MG63 (cell line): ENCODE measurements around the gene TUBGCP6. TPM values are rescaled to one million over a fixed set of nuclear protein-coding genes. Genes with fewer than 3 reads are reported as not detected.

Experiments
- DNase-seq: peaks from one replicate; pipeline ENCODE4 v3.0.0-alpha.2; 2020
- H3K27me3 ChIP-seq: fragments of 250-450 bp; sonication (Bioruptor Pico); 2 replicates; pipeline ENCODE4 v1.5.1; 2020; ENCODE audit warnings: mild to moderate bottlenecking, moderate library complexity
- H3K36me3 ChIP-seq: fragments of 250-450 bp; sonication (Bioruptor Pico); 2 replicates; pipeline ENCODE4 v1.5.1; 2020; ENCODE audit warnings: mild to moderate bottlenecking, moderate library complexity
- H3K4me3 ChIP-seq: fragments of 250-450 bp; sonication (Bioruptor Pico); 2 replicates; pipeline ENCODE4 v1.5.1; 2020; ENCODE audit warnings: mild to moderate bottlenecking, moderate library complexity
- H3K9me3 ChIP-seq: fragments of 250-450 bp; sonication (Bioruptor Pico); 2 replicates; pipeline ENCODE4 v1.5.1; 2020; ENCODE audit warnings: mild to moderate bottlenecking, moderate library complexity
- total RNA-seq: library from RNA; depleted of rRNA; stranded (reverse); fragments of >200 nt; shearing (Covaris generic); gene quantifications from 2 replicates; pipeline ENCODE4 v1.2.3, GENCODE V29; 2014; ENCODE audit warnings: low replicate concordance

The TUBGCP6 gene
- total RNA-seq, 1 experiment from 2014 or later: 11.8 TPM

DNA sequence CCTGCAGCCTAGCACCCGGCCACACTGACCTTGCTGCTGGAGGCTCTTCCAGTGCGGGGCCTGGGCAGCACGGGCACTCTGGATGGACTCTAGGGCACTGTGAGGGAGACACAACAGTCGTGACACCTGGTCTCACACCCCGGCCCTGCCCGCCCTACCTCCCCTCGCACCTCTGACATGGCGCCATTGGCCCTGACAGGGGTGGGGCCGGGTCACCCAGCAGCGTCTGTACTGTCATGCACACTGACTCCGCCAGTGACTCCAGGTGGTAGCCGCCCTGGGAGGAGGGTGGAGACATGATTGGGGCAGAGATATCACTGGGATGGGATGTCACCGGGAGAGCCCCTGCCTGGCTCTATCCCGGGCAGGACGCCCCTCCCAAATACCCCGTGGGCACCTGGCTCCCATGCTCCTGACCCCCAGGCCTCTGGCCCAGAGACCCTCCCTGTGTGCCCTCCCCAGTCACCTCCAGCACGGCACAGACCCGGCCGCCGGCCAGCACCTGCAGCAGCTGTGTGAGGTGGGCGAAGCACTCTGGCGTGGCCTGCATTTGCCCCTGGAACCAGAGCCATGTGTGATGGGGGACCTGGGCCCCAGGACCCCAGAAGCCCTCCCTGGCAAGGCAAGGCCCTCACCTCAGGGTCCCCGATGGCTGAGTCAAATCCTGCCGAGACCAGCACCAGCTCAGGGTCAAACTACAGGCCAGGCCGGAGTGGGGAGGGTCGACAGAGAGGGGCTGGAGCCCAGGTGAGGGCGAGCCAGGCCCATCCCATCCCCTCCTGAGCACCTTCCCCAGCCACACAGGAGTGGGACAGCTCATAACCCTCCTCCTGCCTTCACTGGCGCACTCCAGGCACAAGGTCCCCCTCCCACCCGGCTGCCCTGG lies 3.6 kb upstream of the TUBGCP6 start:
- Histone ChIP-seq H3K4me3 (no peak overlapping the region), H3K36me3 (peaks cover 35% of the 10 kb centered on the region), H3K9me3 (no peaks in the 10 kb centered on the region), H3K27me3 (no peaks in the 10 kb centered on the region)
- DNase-seq: no peak

DNA sequence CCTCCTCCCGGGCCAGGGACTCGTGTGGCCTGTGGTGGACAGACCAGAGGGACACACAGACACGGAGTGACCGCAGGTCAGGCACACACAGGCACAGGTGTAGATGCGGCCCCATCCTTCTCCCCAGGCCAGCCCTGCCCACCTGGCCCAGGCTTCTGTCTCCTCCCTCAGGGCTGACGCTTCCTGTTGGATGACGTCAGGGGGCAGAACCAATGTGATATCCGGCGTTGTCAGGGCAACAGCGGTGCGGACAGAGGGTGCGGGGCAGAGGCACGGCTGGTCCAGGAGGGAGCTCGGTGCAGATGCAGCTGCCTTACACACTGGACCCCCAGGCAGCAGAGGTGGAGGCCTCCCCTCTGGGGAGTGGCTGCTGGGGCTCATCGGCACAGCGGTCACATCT lies 2.9 kb upstream of the TUBGCP6 start:
- DNase-seq: no peak

DNA sequence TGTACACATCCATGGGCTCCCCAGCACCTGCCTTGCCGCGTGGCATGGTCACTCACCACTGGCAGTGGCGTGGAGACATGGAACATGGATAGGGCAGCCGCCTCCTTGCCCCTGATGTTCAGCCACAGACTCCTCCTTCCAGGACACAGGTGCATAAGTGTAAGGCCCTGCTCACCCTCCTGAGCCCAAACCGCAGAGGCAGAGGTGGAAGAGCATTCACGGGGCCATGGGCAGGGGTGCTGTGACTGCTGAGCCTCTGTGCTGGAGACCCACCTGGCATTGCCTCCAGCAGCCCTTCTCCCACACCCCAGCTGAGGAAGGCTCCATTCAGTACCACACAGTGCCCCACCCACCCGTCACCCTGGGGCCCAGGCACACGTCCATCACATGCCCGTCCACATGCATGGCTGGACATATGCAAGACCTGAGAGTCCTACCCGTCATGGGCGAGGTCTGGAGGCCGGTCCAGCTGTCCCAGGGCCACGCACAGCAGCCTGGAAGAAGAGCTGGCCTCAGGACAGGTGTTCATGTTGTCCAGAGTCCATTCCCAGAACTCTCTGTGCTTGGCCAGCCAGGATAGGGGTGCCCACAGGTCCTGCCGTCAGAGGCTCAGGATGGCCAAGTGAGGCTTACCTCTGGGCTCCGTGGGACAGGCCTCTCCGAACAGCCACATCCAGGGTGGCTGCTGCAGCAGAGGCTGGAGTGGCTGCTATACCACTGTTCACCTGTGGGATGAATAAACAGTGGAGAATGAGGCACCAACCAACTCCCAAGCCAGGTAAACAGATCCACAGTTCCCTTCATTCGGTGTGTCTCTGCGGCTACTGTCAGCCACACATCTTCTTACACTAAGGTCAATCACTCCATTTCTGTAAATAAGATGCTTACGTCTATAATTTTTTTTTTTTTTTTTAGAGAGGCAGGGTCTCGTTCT lies 1.7 kb upstream of the TUBGCP6 start:
- no peak for DNase-seq

More for the DNA sequence above, 2.9 kb upstream of the TUBGCP6 start:
- no peaks in the 10 kb centered on the region for H3K27me3 ChIP-seq
- H3K36me3 ChIP-seq: peaks cover 35% of the 10 kb centered on the region
- no peak overlapping the region for H3K4me3 ChIP-seq
- no peaks in the 10 kb centered on the region for H3K9me3 ChIP-seq

DNA sequence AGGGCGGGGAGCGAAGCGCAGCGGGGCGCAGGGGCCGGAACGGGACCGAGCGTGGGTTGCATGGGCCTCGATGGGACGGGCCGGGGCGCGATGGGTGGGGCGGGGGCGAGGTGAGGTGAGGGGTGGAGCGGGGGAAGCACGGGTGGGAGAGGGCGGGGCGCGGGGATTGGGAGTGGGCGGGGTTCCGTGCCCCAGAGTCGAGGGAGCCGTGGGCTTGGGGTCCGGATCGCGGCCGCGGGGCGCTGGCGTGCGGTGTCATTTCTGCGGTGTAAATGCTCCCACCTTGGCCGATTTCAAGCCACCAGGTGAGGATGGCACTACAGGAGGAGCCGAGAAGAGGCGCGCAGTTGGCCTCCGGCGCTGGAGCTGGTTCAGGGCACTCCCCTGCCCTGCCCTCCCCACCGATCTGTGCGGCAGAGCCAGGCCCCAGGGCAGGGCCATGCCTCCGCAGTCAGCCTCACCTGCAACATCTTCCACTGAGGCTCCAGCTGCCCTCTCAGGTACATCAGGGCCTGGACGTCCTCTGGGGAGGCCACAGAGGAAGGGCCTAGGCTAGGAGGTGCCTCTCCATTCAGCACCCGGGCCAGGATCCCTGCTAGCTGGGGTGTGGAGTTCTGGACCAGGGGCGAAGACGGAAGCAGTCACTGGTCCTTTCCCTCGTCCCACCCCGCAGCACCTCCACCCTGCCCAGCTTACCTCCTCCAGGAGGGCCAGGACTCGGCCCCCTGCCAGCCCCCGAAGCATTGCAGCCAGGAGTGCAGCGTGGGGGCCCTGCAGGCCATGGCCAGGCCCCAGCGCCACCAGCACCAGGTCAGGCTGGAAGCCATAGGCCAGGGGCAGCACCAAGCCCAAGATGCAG lies 620 bp upstream of the TUBGCP6 start:
- Histone ChIP-seq H3K4me3 (peak overlapping the region; percentile 85), H3K9me3 (no peaks in the 10 kb centered on the region), H3K27me3 (no peaks in the 10 kb centered on the region), H3K36me3 (peaks cover 41% of the 10 kb centered on the region)
- DNase-seq: no peak

More for the DNA sequence above, 1.7 kb upstream of the TUBGCP6 start:
- H3K9me3 ChIP-seq: no peaks in the 10 kb centered on the region
- peaks cover 38% of the 10 kb centered on the region for H3K36me3 ChIP-seq
- no peak overlapping the region for H3K4me3 ChIP-seq
- no peaks in the 10 kb centered on the region for H3K27me3 ChIP-seq

DNA sequence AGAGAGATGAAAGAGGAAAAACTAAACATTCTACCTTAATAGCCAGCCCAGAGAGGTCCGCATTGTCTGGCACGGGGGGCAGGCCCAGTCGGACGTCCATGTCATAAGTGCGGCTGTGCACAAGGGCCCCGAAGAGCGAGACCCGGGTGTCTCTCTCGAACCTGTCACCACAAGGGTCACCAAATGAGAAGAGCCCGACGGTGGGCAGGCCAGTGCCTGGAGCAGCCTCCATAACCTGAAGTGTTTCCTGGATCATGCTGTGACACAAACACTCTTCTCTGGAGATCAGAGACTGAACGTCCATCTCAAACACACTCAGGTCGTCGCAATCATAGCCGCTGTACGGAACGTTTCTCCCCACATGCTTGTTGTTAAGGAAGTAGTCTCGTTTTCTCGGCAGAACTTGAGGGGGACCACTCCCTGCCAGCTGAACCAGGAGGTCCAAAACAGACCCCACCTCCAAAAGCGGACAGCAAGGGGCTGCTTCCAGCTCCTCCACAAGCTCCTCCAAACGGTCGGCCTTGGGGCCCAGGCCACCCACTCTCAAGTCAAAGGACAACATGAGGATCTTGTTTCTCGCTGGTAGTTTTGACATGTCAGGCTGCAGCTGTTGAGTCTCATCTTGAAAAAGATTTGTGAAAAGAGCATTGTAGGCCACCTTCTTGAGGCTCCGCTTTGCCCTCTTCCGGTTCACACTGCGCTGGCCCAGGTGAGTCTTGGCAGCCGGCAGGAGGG lies 971 bp downstream of the TUBGCP6 start:
- Histone ChIP-seq H3K9me3 (no peaks in the 10 kb centered on the region), H3K36me3 (peaks cover 41% of the 10 kb centered on the region), H3K27me3 (no peaks in the 10 kb centered on the region), H3K4me3 (peak overlapping the region; percentile 85)
- no peak for DNase-seq

DNA sequence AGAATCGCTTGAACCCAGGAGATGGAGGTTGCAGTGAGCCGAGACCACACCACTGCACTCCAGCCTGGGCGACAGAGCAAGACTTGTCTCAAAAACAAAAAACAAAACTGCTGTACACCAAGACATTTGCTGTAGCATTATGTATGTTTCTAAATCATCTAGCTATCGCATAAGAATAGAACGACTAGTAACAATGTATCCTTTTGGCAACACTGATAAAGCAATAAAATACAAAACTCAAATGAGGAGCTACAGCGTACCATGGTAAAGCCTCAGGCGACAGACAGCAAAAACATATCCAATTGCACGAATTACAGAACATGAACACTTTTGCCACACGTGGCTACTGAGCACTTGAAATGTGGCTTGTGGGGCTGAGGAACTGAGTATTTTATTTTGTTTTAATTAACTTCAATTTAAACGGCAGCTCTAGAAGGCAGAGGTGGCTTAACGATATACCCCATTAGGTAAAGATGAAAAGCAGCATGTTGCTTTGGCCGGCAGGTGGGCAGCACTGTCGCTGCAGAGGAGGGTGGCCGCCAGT lies 2.3 kb downstream of the TUBGCP6 start:
- H3K4me3 ChIP-seq: peak overlapping the region; percentile 85
- peaks cover 38% of the 10 kb centered on the region for H3K36me3 ChIP-seq
- H3K27me3 ChIP-seq: no peaks in the 10 kb centered on the region

DNA sequence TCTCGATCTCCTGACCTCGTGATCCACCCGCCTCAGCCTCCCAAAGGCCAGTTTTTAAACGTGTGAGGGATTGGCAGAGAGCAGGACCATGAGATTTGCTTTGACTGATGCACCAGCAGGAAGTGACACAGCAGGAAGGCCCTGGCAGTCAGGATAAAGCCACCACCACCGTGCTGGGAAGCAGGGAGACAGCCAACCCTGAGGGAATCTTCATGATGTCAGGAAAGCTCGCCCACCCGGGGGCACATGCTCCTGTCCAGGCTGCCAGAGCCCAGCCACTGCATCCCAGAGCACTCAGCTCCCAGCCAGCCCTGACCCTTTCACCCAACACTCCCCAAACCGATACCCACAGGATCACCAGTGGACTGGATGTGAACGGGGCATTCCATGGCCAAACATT lies 6.1 kb downstream of the TUBGCP6 start:
- H3K27me3 ChIP-seq: no peaks in the 10 kb centered on the region
- no peak for DNase-seq

More for the DNA sequence above, 2.3 kb downstream of the TUBGCP6 start:
- no peaks in the 10 kb centered on the region for H3K9me3 ChIP-seq
- no peak for DNase-seq

DNA sequence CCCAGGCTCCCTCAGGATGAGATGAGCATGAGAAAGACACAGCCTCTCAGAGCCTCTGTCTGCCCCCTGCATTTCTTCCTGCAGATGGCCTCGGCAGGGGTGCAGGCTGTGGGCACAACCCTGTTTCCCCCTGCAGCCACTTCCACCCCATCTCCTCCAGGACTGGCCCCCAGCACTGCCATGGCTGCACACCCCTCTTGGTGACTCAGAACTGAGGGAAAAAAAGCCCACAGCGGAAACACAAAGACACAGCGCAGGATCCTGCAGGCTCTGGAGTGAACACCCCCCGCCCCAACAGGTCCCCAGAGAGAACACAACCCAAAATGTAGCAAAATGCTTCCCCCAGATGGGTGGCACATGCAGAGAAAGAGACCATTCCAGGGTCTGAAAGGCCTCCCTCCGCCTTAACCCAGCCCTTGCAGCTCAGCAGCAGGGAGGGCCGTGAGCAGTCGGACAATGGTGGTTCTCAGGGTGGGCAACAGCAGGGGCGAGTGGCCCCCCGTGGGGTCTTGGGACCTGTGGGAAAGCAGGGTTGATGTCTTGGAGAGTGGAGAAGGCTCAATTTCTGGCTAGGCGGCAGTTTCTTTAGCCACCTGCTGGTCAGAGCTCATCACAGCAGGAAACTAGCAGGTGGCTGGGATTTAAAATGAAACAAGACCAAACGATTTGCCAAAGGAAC lies 8.0 kb downstream of the TUBGCP6 start:
- Histone ChIP-seq H3K4me3 (no peak overlapping the region), H3K36me3 (peaks cover 24% of the 10 kb centered on the region), H3K9me3 (no peaks in the 10 kb centered on the region), H3K27me3 (no peaks in the 10 kb centered on the region)
- no peak for DNase-seq

More for the DNA sequence above, 6.1 kb downstream of the TUBGCP6 start:
- H3K4me3 ChIP-seq: no peak overlapping the region
- no peaks in the 10 kb centered on the region for H3K9me3 ChIP-seq
- H3K36me3 ChIP-seq: peaks cover 27% of the 10 kb centered on the region

DNA sequence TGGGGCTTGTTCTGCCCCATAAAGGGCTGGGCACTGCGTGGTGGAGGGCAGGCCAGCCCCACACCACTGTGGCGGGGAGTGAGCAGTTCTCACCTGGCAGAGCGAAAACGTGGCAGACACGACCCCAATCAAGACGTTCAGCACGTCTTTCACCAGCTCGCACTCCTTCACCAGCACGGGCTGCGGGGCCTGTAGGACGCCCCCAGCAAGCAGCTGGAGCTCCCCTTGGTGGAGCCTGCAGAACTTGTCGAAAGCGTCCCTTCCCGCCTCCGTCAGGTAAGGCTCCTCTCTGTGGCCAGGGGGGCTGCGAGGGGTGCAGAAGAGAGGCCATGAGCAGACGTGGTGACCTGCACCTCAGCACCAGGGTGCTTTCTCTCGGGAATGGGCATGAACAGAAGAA lies 11.6 kb downstream of the TUBGCP6 start:
- DNase-seq: no peak
- H3K4me3 ChIP-seq: no peak overlapping the region
- peaks cover 10% of the 10 kb centered on the region for H3K36me3 ChIP-seq
- H3K9me3 ChIP-seq: no peaks in the 10 kb centered on the region
- H3K27me3 ChIP-seq: no peaks in the 10 kb centered on the region

DNA sequence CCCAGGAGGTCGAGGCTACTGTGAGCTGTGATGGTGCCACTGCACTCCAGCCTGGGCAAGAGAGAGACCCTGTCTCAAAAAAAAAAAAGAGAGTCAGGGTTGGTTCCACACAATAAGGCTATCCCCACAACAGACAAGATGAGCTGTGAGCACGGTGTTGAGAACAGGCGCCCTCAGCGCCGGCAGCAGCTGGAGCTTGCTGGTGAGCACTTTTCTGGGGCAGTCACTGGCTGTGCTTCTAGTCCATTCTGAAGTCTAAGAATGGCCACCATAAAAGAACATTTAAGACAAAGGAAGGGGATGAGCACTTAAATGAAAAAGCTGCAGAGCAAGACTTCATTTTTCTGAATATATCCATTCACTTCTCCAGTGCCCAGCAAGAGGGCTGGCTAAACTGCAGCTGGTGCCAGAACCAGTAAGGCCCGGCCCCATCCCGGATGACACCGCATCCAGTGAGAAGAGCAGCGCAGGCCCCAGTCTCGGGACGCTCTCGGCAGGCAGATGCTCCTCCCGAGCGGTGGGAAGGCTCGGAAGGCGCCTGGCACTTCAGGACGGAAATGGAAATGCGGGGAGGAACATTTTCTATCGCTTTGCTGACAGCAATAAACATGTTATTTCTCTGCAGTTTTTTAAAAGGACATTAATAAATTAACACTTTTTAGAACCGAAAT lies 12.2 kb downstream of the TUBGCP6 start:
- Histone ChIP-seq H3K4me3 (no peak overlapping the region), H3K27me3 (no peaks in the 10 kb centered on the region), H3K36me3 (peaks cover 10% of the 10 kb centered on the region), H3K9me3 (no peaks in the 10 kb centered on the region)
- no peak for DNase-seq

DNA sequence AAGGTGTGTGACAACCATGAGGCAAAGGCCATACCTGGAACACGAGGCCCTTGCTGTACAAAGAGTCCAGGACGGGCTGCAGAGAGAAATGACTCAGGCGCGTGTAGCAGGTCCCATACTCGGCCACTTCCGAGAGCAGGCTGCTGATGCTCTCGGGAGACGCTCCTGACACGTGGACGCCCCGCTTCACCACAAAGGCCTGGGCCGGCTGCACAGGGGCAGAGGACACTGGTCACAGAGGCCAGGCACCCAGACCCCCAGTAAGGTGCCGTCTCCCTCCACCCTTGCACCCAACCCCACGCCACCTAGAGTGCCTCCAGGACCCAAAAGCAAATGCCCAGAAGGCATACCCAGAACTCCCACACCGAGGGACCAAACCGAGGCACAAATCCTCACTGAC lies 15.5 kb downstream of the TUBGCP6 start:
- Histone ChIP-seq H3K4me3 (no peak overlapping the region), H3K36me3 (no peaks in the 10 kb centered on the region; the same call in 1 of the 2 replicates), H3K27me3 (no peaks in the 10 kb centered on the region), H3K9me3 (no peaks in the 10 kb centered on the region)
- DNase-seq: no peak

DNA sequence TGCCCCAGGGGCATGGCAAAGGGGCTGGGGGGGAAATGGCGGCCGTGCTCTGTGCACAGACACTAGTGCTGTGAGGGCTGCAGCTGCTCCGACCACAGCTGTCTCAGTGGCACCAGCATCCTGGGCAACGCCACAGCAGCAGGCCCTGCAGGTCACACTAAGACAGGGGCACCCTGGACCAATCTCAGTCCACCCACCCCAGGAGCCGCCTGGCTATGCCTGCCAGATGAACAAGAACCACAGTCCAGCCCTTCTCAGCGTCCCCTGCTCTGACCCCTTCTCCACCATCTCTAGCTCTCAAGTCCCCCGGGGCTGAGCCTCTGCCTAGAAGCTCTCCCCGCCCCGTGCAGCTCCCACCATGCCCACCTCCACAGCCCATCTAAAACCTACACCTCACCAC lies 16.5 kb downstream of the TUBGCP6 start:
- no peak for DNase-seq
- peaks cover 4% of the 10 kb centered on the region; the same call in 1 of the 2 replicates for H3K36me3 ChIP-seq

DNA sequence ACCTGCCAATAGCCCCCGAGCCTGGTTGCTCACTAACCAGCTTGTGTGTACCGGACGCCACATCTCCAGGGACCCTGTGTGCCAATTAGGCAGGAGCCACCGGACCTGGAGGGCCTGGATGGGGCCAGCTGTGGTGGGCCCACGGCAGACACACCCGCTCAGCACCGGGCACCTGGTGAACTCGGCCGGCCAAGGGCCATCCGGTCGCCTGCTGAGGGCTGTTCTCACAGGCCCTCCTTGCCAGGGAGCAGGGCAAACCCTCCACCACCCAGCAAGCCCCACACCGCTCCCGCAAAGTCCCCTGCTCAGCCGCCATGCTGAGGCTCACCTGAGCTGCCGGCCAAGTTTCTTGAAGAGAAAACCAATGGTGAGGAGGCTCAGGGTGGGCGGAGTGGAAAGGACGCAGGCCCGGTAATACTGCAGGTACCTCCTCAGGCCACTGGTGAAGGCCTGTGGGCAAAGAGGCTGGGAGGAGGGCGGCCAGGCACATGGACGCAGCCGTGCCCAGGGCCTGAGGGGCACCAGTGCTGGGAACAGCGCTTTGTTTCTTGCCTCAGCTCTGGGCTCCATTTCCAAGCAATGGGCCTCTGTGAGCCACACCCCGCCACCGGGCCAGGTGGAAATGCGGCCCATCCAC lies 17.1 kb downstream of the TUBGCP6 start:
- peaks cover 4% of the 10 kb centered on the region; the same call in 1 of the 2 replicates for H3K36me3 ChIP-seq
- no peak overlapping the region for H3K4me3 ChIP-seq
- H3K27me3 ChIP-seq: no peaks in the 10 kb centered on the region
- no peak for DNase-seq
- no peaks in the 10 kb centered on the region for H3K9me3 ChIP-seq

More for the DNA sequence above, 16.5 kb downstream of the TUBGCP6 start:
- no peak overlapping the region for H3K4me3 ChIP-seq
- no peaks in the 10 kb centered on the region for H3K27me3 ChIP-seq
- H3K9me3 ChIP-seq: no peaks in the 10 kb centered on the region

DNA sequence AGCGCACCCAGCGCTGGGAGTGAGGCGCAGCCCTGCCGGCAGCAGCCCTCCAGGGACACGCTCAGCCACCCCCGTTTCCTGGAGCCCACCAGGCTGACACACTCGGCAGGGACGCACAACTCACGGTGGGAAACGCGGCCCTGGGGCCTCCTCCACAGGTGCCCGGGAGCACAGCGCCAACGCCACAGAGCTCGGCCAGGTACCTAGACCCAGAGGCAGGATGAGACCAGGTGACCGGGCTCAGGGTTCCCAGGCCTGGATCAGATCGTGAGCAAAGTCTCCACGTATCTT lies 18.0 kb downstream of the TUBGCP6 start:
- Histone ChIP-seq H3K4me3 (no peak overlapping the region), H3K27me3 (no peaks in the 10 kb centered on the region), H3K9me3 (no peaks in the 10 kb centered on the region), H3K36me3 (peaks cover 4% of the 10 kb centered on the region; the same call in 1 of the 2 replicates)
- DNase-seq: no peak
